BE2C (cell line): Measurements from ENCODE around the gene SLFN12.
"Not testable (repeated sequence)": the region's sequence is repeated elsewhere in the genome, so short reads cannot be mapped to it uniquely, and the experiment has no call there.

Source experiments
- DNase-seq: peaks from one replicate; pipeline ENCODE4 v3.0.0-alpha.2; 2020
- H3K27me3 ChIP-seq: fragments of 250-450 bp; sonication (Bioruptor Pico); 2 replicates; pipeline ENCODE4 v1.5.1; 2020; ENCODE audit warnings: mild to moderate bottlenecking
- H3K36me3 ChIP-seq: fragments of 250-450 bp; sonication (Bioruptor Pico); 2 replicates; pipeline ENCODE4 v1.5.1; 2020; ENCODE audit warnings: mild to moderate bottlenecking
- H3K4me1 ChIP-seq: fragments of 250-450 bp; sonication (Bioruptor Pico); 2 replicates; pipeline ENCODE4 v1.5.1; 2020
- H3K4me3 ChIP-seq: 2 replicates; pipeline ENCODE4 v1.5.1; 2011; ENCODE audit warnings: low read depth, low read length
- H3K9me3 ChIP-seq: fragments of 250-450 bp; sonication (Bioruptor Pico); 2 replicates; pipeline ENCODE4 v1.5.1; 2020
- TF ChIP-seq, protein P1 (sequence below): IDR thresholded peaks from 2 replicates; pipeline ENCODE4 v1.5.1; 2012; ENCODE audit warnings: mild to moderate bottlenecking, low read depth, low read length

The SLFN12 gene

DNA sequence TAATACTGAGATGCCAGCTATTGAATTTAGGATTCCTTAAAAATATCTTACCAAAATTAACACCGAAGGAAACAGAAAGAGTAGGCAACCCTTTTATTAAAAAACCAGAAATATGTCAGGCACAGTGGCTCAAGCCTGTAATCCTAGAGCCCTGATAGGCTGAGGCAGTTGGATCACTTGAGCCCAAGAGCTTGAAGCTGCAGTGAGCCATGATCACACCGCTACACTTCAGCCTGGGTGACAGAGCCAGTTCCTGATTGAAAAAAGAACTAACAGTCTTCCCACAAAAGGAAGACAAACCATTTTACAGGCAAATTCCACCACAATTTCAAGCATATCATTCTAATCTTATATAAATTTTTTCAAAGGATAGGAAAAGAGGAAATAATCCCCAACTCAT lies 15.6 kb downstream of the SLFN12 start:
- Histone ChIP-seq H3K27me3 (peaks cover 45% of the 10 kb centered on the region), H3K4me1 (no peaks in the 10 kb centered on the region), H3K36me3 (no peaks in the 10 kb centered on the region), H3K4me3 (no peak overlapping the region), H3K9me3 (no peaks in the 10 kb centered on the region)
- no peak for DNase-seq
- TF ChIP-seq, protein P1, sequence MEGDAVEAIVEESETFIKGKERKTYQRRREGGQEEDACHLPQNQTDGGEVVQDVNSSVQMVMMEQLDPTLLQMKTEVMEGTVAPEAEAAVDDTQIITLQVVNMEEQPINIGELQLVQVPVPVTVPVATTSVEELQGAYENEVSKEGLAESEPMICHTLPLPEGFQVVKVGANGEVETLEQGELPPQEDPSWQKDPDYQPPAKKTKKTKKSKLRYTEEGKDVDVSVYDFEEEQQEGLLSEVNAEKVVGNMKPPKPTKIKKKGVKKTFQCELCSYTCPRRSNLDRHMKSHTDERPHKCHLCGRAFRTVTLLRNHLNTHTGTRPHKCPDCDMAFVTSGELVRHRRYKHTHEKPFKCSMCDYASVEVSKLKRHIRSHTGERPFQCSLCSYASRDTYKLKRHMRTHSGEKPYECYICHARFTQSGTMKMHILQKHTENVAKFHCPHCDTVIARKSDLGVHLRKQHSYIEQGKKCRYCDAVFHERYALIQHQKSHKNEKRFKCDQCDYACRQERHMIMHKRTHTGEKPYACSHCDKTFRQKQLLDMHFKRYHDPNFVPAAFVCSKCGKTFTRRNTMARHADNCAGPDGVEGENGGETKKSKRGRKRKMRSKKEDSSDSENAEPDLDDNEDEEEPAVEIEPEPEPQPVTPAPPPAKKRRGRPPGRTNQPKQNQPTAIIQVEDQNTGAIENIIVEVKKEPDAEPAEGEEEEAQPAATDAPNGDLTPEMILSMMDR: no peak

DNA sequence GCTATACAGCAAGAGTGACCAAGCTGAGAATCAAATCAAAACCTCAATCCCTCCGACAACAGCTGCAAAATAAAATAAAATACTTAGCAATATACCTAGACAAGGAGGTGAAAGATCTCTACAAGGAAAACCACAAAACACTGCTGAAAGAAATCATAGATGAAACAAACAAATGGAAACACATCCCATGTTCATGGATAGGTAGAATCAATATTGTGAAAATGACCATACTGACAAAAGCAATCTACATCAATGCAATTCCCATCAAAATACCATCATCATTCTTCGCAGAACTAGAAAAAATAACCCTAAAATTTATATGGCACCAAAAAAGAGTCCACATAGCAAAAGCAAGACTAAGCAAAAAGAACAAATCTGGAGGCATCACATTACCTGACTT lies 17.6 kb downstream of the SLFN12 start:
- peaks cover 52% of the 10 kb centered on the region for H3K27me3 ChIP-seq
- not testable (repeated sequence) for H3K9me3 ChIP-seq, H3K36me3 ChIP-seq, H3K4me1 ChIP-seq, DNase-seq, H3K4me3 ChIP-seq

DNA sequence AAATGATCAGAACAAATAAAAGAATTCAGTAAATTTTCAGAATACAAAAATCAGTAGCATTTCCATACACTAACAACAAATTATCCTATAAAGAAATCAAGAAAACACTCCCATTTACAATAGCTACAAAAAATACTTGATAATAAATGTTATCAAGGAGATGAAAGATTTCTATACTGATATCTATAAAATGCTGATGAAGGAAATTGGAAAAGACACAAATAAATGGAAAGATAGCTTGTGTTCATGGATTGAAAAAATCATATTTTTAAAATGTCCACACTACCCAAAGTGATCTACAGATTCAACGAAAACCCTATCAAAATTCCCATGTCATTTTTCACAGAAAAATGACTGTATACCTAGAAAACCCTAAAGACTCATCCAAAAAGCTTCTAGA lies 18.1 kb downstream of the SLFN12 start:
- Histone ChIP-seq H3K4me1 (no peaks in the 10 kb centered on the region), H3K36me3 (no peaks in the 10 kb centered on the region), H3K4me3 (no peak overlapping the region), H3K9me3 (no peaks in the 10 kb centered on the region), H3K27me3 (peaks cover 49% of the 10 kb centered on the region)
- TF ChIP-seq, protein P1: no peak
- DNase-seq: no peak

DNA sequence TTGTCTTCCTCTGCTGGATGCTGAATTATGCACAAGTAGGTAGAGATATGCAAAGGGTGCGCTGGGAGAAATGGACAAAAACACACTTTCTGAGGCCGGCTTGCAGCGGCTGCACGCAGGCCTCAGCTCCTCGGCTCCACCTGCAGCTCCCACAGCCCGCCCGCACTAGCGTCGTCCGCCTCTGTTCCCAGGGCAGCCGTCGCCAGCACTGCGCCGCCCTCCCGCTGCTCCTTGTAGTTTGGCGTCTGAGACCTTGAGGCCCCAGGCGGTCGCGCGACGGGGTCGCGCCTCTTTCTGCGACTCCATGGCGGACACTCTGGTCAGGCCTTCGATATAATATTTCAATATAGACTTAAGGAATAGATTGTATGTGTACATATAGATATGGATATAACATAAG lies 24.8 kb downstream of the SLFN12 start:
- H3K36me3 ChIP-seq: no peaks in the 10 kb centered on the region

DNA sequence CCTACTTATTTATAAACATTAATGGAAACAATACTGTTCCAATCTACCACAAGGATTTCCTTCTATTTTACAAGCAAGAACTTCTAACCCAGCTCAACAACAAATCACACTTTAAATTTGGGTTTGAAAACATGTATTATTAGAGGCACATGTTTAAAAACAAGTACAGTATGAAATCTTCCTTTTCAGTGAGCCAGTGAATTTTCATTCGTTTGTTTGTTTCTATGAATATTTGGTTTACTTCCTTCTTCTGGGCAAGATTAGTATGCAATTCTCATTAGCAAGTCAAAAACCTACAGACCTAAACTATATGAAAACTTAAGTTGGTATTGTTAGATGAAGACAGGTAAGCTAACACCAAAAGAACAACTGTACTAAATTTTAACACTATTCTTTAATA lies 25.7 kb downstream of the SLFN12 start:
- Histone ChIP-seq H3K27me3 (peaks cover 49% of the 10 kb centered on the region), H3K9me3 (no peaks in the 10 kb centered on the region), H3K36me3 (no peaks in the 10 kb centered on the region), H3K4me1 (no peaks in the 10 kb centered on the region), H3K4me3 (no peak overlapping the region)
- no peak for DNase-seq
- TF ChIP-seq, protein P1: no peak

More for the DNA sequence above, 24.8 kb downstream of the SLFN12 start:
- no peak for DNase-seq
- Histone ChIP-seq H3K4me1 (no peaks in the 10 kb centered on the region), H3K4me3 (no peak overlapping the region), H3K27me3 (peaks cover 56% of the 10 kb centered on the region), H3K9me3 (no peaks in the 10 kb centered on the region)
- TF ChIP-seq, protein P1: no peak

DNA sequence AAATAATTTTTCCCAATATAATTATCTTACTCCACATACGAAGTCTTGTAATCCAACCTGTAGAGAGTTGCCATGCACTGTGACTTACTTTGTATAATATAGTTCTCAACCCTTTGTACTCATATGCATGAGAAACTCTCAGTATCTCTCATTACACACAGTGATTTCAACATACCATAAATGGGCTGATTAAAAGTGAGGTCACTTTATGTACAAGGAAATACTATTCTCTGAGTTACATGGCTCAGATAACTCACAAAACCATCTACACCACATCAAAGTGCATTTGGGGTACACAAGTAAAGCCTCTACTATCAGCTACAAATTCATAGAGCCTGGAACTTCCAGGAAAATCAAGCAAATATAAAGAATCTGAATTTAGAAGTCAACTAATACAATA lies 27.9 kb downstream of the SLFN12 start:
- Histone ChIP-seq H3K4me1 (no peaks in the 10 kb centered on the region), H3K4me3 (no peak overlapping the region), H3K9me3 (no peaks in the 10 kb centered on the region), H3K36me3 (no peaks in the 10 kb centered on the region), H3K27me3 (peaks cover 35% of the 10 kb centered on the region)
- TF ChIP-seq, protein P1: no peak
- DNase-seq: no peak

DNA sequence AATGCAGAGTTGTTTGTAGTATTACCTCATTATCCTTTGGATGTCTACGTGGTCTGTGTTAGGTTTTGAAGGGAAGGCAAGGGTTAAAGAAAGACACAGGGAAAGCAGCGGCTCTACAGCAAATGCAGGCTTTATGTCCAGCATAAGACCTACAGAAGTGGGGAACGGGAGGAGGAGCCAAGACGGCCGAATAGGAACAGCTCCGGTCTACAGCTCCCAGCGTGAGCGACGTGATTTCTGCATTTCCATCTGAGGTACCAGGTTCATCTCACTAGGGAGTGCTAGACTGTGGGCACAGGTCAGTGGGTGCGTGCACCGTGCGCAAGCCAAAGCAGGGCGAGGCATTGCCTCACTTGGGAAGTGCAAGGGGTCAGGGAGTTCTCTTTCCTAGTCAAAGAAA lies 38.5 kb downstream of the SLFN12 start:
- not testable (repeated sequence) for H3K4me1 ChIP-seq, DNase-seq, H3K9me3 ChIP-seq, H3K36me3 ChIP-seq, H3K4me3 ChIP-seq, H3K27me3 ChIP-seq
